ENCODE data around the gene HOXB2. TPM values are rescaled to one million over a fixed set of nuclear protein-coding genes. Genes with fewer than 3 reads are reported as not detected.

Gene HOXB2
- total RNA-seq, 1 donor from 2014 or later = 19.3 TPM

GRCh38 chr17:48494335-48494734 lies 50.6 kb downstream of the HOXB2 start:
- no peak for DNase-seq (ENCODE audit: low spot score)

Other genes starting within 250 kb of the HOXB2 start
- gene SKAP1, start 114.9 kb downstream of the HOXB2 start, total RNA-seq = 1.1 TPM
- not detected for gene HOXB1, start 14.1 kb downstream of the HOXB2 start, total RNA-seq
- 5.7 TPM for gene HOXB4, start 33.2 kb upstream of the HOXB2 start, total RNA-seq
- gene HOXB3, start 45.1 kb upstream of the HOXB2 start, total RNA-seq = 12.6 TPM
- gene HOXB5, start 48.7 kb upstream of the HOXB2 start, total RNA-seq = 2.0 TPM
- 8.9 TPM for gene HOXB6, start 59.9 kb upstream of the HOXB2 start, total RNA-seq
- 12.8 TPM for gene HOXB7, start 65.9 kb upstream of the HOXB2 start, total RNA-seq
- 2.3 TPM for gene HOXB8, start 70.2 kb upstream of the HOXB2 start, total RNA-seq
- gene HOXB9, start 81.2 kb upstream of the HOXB2 start, total RNA-seq = 0.58 TPM
- gene PRAC1, start 177.4 kb upstream of the HOXB2 start, total RNA-seq = not detected
- gene PRAC2, start 178.1 kb upstream of the HOXB2 start, total RNA-seq = not detected
- gene HOXB13, start 183.6 kb upstream of the HOXB2 start, total RNA-seq = not detected